A549 (cell line): ENCODE data around the gene SLC23A2.

Experiments
- CTCF ChIP-seq: fragments of >200 bp; sonication (Bioruptor Twin); formaldehyde crosslinking; IDR thresholded peaks from 3 replicates; pipeline ENCODE4 v1.5.1; 2016
- POLR2A ChIP-seq: IDR thresholded peaks from 2 replicates; pipeline ENCODE4 v1.6.1; 2012; ENCODE audit warnings: mild to moderate bottlenecking, low read length
- REST ChIP-seq: fragments of 200-600 bp; sonication (generic); IDR thresholded peaks from 2 replicates; pipeline ENCODE4 v1.6.1; 2016; ENCODE audit warnings: antibody characterized with exemption, mild to moderate bottlenecking, moderate library complexity
- RFX5 ChIP-seq: fragments of 450-650 bp; IDR thresholded peaks from 2 replicates; pipeline ENCODE4 v1.7.1; 2014; ENCODE audit warnings: antibody characterized with exemption, mild to moderate bottlenecking, moderate library complexity
- USF2 ChIP-seq: fragments of 450-650 bp; IDR thresholded peaks from 2 replicates; pipeline ENCODE4 v1.6.1; 2014; ENCODE audit warnings: antibody characterized with exemption

- TF ChIP-seq POLR2A (no peak), USF2 (no peak), CTCF (no peak), REST (no peak), RFX5 (no peak)
Measured at GRCh38 chr20:5040345-5040744, 39.0 kb upstream of the SLC23A2 start.
